Nephron progenitor cell (in vitro differentiated cells): ENCODE measurements around the gene KDM7A.

Source experiments
- DNase-seq: peaks from one replicate; pipeline ENCODE4 v3.0.0; 2021
- H3K27ac Mint-ChIP-seq: 2 replicates; pipeline ENCODE4 v1.8.0; 2021; ENCODE audit warnings: mild to moderate bottlenecking, moderate library complexity, mixed read lengths
- H3K27me3 Mint-ChIP-seq: 2 replicates; pipeline ENCODE4 v1.8.0; 2021; ENCODE audit warnings: mild to moderate bottlenecking, low read depth, mixed read lengths; ENCODE audit not compliant: poor library complexity
- H3K36me3 Mint-ChIP-seq: 2 replicates; pipeline ENCODE4 v1.8.0; 2021; ENCODE audit warnings: low read depth, mixed read lengths
- H3K4me1 Mint-ChIP-seq: 2 replicates; pipeline ENCODE4 v1.8.0; 2021; ENCODE audit warnings: mixed read lengths
- H3K4me3 Mint-ChIP-seq: 2 replicates; pipeline ENCODE4 v1.8.0; 2021; ENCODE audit warnings: mild to moderate bottlenecking, moderate library complexity, mixed read lengths
- H3K9me3 Mint-ChIP-seq: 2 replicates; pipeline ENCODE4 v1.8.0; 2021; ENCODE audit warnings: mild to moderate bottlenecking, moderate library complexity, mixed read lengths
- TF ChIP-seq, protein P1 (sequence below): fragments of 200-600 bp; sonication (generic); IDR thresholded peaks from 2 replicates; pipeline ENCODE4 v1.5.0; 2021; ENCODE audit warnings: antibody characterized with exemption

KDM7A gene

DNA sequence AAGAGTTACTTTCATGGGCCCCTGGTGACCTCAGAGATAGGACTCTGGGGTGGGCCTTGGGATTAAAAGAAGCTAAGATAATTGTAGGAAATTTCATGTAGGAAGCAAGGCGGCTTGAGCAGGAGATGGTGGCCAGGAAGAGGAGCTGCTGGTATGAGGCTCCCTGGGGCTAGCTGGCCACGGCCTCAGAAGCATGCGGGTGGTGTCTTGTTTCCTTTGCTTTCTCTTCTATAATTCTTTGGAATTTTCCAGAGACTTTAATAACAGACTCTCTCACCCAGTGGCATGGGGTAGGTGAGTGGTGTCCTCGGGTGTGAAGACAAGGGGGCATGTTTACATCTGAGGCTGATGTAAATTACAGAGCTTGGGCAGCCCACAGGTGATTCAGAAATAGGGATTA lies 41.9 kb upstream of the KDM7A start:
- Mint-ChIP-seq H3K27me3 (peaks cover 8% of the 10 kb centered on the region), H3K36me3 (peaks cover 7% of the 10 kb centered on the region), H3K4me1 (peaks cover 16% of the 10 kb centered on the region), H3K27ac (peak overlapping the region; percentile 74), H3K4me3 (no peak overlapping the region), H3K9me3 (peaks cover 25% of the 10 kb centered on the region)
- DNase-seq = no peak
- TF ChIP-seq, protein P1, sequence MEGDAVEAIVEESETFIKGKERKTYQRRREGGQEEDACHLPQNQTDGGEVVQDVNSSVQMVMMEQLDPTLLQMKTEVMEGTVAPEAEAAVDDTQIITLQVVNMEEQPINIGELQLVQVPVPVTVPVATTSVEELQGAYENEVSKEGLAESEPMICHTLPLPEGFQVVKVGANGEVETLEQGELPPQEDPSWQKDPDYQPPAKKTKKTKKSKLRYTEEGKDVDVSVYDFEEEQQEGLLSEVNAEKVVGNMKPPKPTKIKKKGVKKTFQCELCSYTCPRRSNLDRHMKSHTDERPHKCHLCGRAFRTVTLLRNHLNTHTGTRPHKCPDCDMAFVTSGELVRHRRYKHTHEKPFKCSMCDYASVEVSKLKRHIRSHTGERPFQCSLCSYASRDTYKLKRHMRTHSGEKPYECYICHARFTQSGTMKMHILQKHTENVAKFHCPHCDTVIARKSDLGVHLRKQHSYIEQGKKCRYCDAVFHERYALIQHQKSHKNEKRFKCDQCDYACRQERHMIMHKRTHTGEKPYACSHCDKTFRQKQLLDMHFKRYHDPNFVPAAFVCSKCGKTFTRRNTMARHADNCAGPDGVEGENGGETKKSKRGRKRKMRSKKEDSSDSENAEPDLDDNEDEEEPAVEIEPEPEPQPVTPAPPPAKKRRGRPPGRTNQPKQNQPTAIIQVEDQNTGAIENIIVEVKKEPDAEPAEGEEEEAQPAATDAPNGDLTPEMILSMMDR = no peak

DNA sequence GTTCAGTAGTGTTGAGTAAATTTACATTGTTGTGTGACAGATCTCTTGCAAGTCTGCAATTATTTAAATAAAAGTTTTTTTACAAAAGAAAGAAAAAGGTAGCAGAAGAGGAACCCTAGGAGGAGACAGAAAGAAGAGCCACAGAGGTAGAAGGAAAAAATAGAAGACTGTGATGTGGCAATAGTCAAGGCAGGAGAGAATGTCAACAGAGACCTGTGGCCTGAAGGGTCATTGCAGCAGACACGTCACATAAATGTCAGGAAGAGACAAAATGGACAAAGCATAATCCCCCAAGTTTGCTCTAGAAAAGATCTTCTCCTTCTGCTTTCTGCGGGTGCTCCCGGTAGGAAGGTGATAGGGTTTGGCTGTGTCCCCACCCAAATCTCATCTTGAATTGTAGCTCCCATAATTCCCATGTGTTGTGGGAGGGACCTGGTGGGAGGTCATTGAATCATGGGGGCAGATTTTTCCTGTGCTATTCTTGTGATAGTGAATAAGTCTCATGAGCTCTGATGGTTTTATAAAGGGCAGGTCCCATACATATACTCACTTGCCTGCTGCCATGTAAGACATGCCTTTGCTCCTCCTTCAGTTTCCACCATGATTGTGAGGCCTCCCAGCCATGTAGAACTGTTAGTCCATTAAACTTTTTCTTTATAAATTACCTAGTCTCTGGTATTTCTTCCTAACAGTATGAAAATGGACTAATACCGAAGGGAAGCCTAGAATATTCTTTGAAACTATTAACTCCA lies 41.1 kb upstream of the KDM7A start:
- Mint-ChIP-seq H3K4me1 (peaks cover 10% of the 10 kb centered on the region), H3K27ac (no peak overlapping the region), H3K36me3 (peaks cover 7% of the 10 kb centered on the region), H3K27me3 (peaks cover 10% of the 10 kb centered on the region), H3K4me3 (no peak overlapping the region), H3K9me3 (peaks cover 25% of the 10 kb centered on the region)
- TF ChIP-seq, protein P1 = no peak
- DNase-seq = no peak

DNA sequence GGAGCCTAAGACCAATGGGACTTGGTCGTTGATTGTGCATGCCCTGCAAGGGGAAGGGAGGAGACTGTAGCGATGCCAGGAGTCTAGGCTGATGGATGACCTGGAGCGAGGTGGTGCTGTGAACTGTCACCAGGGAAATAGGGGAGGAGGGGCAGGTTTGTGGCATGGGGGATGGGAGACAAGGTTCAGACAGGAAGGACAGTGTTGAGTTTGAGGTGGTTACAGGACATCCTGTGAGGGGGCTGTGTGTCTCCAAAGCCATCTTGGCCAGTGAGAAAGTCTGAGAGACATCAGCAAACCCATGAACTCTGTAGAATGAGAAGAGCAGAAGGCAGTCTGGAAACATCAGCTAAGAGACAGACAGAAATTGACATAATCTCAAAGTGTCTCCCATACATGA lies 38.5 kb upstream of the KDM7A start:
- peaks cover 25% of the 10 kb centered on the region for H3K9me3 Mint-ChIP-seq
- peaks cover 9% of the 10 kb centered on the region for H3K27me3 Mint-ChIP-seq
- H3K27ac Mint-ChIP-seq = no peak overlapping the region
- TF ChIP-seq, protein P1 = no peak
- H3K4me3 Mint-ChIP-seq = no peak overlapping the region
- H3K36me3 Mint-ChIP-seq = peaks cover 7% of the 10 kb centered on the region
- DNase-seq = no peak
- H3K4me1 Mint-ChIP-seq = peaks cover 12% of the 10 kb centered on the region

DNA sequence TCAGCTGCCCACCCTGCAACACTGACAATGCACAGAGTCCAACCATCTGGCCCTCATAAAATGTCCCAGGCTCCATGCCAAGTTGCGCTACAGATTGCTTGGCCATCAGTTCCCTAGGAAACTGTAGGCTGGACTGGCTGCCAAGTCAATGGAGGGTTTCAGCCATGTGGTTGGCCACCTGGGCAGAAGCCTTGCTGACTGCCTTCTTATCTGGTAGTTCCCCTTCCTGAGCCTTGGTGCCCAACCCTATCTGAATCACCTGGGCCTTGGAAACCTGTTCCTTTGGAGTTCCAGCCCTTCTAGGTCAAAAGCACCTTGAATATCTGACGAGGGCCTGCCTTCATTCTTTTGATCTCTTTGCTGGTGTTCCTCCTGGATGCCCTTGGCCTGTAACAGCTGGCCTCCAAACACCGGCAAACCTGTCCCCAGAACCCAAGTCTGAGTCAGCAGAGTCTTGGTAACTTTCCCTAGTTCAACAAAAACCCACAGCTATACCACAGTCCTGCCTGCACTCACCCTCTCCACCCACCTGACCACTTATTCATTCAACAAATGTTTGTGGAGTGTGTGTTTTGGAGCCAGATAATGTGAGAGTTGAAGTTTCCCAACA lies 37.4 kb upstream of the KDM7A start:
- Mint-ChIP-seq H3K9me3 (peaks cover 25% of the 10 kb centered on the region), H3K27me3 (peaks cover 9% of the 10 kb centered on the region), H3K27ac (no peak overlapping the region), H3K4me3 (no peak overlapping the region), H3K4me1 (peaks cover 18% of the 10 kb centered on the region), H3K36me3 (peaks cover 7% of the 10 kb centered on the region)
- no peak for DNase-seq
- TF ChIP-seq, protein P1 = no peak

DNA sequence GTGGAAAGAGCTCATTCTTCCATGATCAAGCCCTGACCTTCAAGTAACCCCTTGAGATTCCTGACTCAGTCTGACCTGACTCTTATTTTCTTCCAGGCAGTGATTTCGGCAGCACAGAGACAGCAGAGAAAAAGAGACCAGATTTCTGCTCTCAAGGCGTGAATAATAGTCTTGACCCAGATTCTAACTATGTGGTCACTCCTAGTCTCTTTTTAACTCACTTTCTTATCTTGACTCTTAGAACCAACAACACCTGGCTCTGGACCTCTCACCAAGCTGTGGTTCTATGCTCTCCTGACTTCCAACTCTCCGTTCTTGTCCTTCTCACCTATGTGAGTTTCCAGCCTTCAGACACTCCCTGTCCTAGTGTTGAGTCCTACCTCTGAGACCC lies 36.9 kb upstream of the KDM7A start:
- Mint-ChIP-seq H3K36me3 (peaks cover 7% of the 10 kb centered on the region), H3K4me1 (peaks cover 18% of the 10 kb centered on the region), H3K27me3 (peaks cover 9% of the 10 kb centered on the region), H3K27ac (no peak overlapping the region), H3K9me3 (peaks cover 25% of the 10 kb centered on the region), H3K4me3 (no peak overlapping the region)
- TF ChIP-seq, protein P1 = no peak
- no peak for DNase-seq
